ENCODE measurements around the gene BEND7. TPM values are rescaled to one million over a fixed set of nuclear protein-coding genes. Genes with fewer than 3 reads are reported as not detected.

The BEND7 gene
- total and polyA plus RNA-seq, 9 of the 15 experiments (the other 6 are each of a cell fraction or from before 2014, with no cell fraction given): 1.3 to 11.4 (median 5.2) TPM

DNA sequence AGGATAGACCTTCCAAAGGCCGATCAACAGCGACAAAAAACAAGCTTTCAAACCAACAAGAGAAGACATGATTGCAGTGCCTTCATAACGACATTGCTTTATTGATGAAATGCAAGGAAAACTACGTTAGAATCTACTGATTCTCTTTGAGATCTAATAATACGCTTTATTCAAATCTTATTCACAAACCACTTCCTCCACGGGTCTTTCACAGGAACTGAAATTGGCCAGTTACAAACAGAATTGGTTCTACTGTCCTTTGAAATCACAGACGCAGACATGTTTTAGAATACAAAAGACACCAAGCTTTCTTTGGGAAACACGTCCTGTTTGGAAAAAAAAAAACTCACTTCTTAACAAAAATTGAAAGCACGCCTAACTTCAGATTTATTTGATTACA, 106.0 kb downstream of the BEND7 start:
- Histone ChIP-seq H3K4me3 (no peak overlapping the region), H3K79me2 (ENCODE audit: control insufficient read depth, insufficient read depth, low read length) (no peaks in the 10 kb centered on the region), H2AFZ (ENCODE audit: low read depth, low read length) (peak overlapping the region; percentile 38; the same call in 1 of the 2 replicates), H3K9me3 (replicated peaks; ENCODE audit: control insufficient read depth, insufficient read depth, low read depth, low read length) (no peaks in the 10 kb centered on the region), H3K9ac (ENCODE audit: insufficient read depth in 1 of 2, low read depth in 2 of 2, low read length in 2 of 2) (no peak overlapping the region), H4K20me1 (replicated peaks; ENCODE audit: control insufficient read depth, insufficient read depth, low read length) (no peaks in the 10 kb centered on the region), H3K9me1 (ENCODE audit: control insufficient read depth, insufficient read depth, low read length) (no peaks in the 10 kb centered on the region), H3K27me3 (ENCODE audit: control insufficient read depth in 2 of 2, insufficient read depth in 2 of 2, low read length in 2 of 2) (no peaks in the 10 kb centered on the region; a peak in 1 of 5 replicates), H3K27ac (ENCODE audit: extremely low read depth, low read depth, low read length) (no peak overlapping the region), H3K36me3 (ENCODE audit: control insufficient read depth, insufficient read depth, low read length) (no peaks in the 10 kb centered on the region), H3K4me1 (replicated peaks in 1 of 2; ENCODE audit: control insufficient read depth in 2 of 2, insufficient read depth in 2 of 2, low read length in 2 of 2) (peaks cover 4% of the 10 kb centered on the region in 2 experiments; a peak in 3 of 5 replicates), H3K4me2 (ENCODE audit: insufficient read depth, low read length) (no peak overlapping the region)
- DNase-seq (ENCODE audit: extremely low read depth in 1 of 4, low spot score in 3 of 4) (no peak), ATAC-seq (no peak), FAIRE-seq (no peak)
- in situ Hi-C loops (cut with MboI) (no loop called here), intact Hi-C loops (cut with micrococcal nuclease) (no loop called here)
- POLR2A ChIA-PET: interaction anchor here (0.6 kb wide), 1 partner anchor 17 kb away, joined by 3 read pairs; no protein-coding TSS in a partner anchor
- CTCF ChIA-PET (ENCODE audit: low intra/inter-chr PET ratio): no interaction called here
- TF ChIP-seq KLF6 (CRISPR knock-in tag; IDR thresholded peaks at IDR 0.05; ENCODE audit: borderline replicate concordance) (no peak), CXXC5 (CRISPR knock-in tag; IDR thresholded peaks at IDR 0.05) (no peak), POLR3A (IDR thresholded peaks at IDR 0.05; ENCODE audit: borderline replicate concordance, extremely low read depth, insufficient read depth, insufficient read length) (no peak), SRF (CRISPR knock-in tag; IDR thresholded peaks at IDR 0.05) (no peak), SMAD4 (CRISPR knock-in tag; conservative IDR thresholded peaks at IDR 0.05) (no peak)
- 58% methylated on average over 9 of the region's 9 CpGs for WGBS (ENCODE audit: insufficient coverage, low coverage, missing lambda C conversion rate)
- no TSS peak for BruUV-seq (replicated peaks)

- no peak for FAIRE-seq
These were observed 107.4 kb downstream of the BEND7 start for GRCh38 chr10:13421382-13421917.

More at GRCh38 chr10:13421382-13421917, 107.4 kb downstream of the BEND7 start:
- POLR2A ChIA-PET: interaction anchor here (0.6 kb wide), 1 partner anchor 14 kb away, joined by 4 read pairs; no protein-coding TSS in a partner anchor
- Histone ChIP-seq H3K27ac (ENCODE audit: extremely low read depth, low read depth, low read length) (no peak overlapping the region), H3K4me2 (ENCODE audit: insufficient read depth, low read length) (no peak overlapping the region), H3K9me1 (ENCODE audit: control insufficient read depth, insufficient read depth, low read length) (no peaks in the 10 kb centered on the region), H3K79me2 (ENCODE audit: control insufficient read depth, insufficient read depth, low read length) (no peaks in the 10 kb centered on the region), H3K4me1 (replicated peaks in 1 of 2; ENCODE audit: control insufficient read depth in 2 of 2, insufficient read depth in 2 of 2, low read length in 2 of 2) (peaks cover 17 to 18% of the 10 kb centered on the region in 2 experiments), H3K4me3 (no peak overlapping the region), H3K9me3 (replicated peaks; ENCODE audit: control insufficient read depth, insufficient read depth, low read depth, low read length) (no peaks in the 10 kb centered on the region; the same call in 1 of the 2 replicates), H3K27me3 (ENCODE audit: control insufficient read depth in 2 of 2, insufficient read depth in 2 of 2, low read length in 2 of 2) (no peaks in the 10 kb centered on the region; a peak in 1 of 5 replicates), H3K36me3 (ENCODE audit: control insufficient read depth, insufficient read depth, low read length) (no peaks in the 10 kb centered on the region), H4K20me1 (replicated peaks; ENCODE audit: control insufficient read depth, insufficient read depth, low read length) (no peaks in the 10 kb centered on the region), H2AFZ (ENCODE audit: low read depth, low read length) (no peak overlapping the region), H3K9ac (ENCODE audit: insufficient read depth in 1 of 2, low read depth in 2 of 2, low read length in 2 of 2) (no peak overlapping the region)
- DNase-seq (ENCODE audit: extremely low read depth in 1 of 4, low spot score in 3 of 4): no peak
- CTCF ChIA-PET (ENCODE audit: low intra/inter-chr PET ratio): no interaction called here
- BruUV-seq (replicated peaks): no TSS peak
- TF ChIP-seq LEF1 (IDR thresholded peaks at IDR 0.05) (no peak), ZNF146 (CRISPR knock-in tag; IDR thresholded peaks at IDR 0.05; ENCODE audit: unreplicated experiment) (no peak)
- no peak for ATAC-seq
- in situ Hi-C loops (cut with MboI): no loop called here
- 12% methylated on average over 2 of the region's 2 CpGs for WGBS (ENCODE audit: insufficient coverage, low coverage, missing lambda C conversion rate)
- intact Hi-C loops (cut with micrococcal nuclease): no loop called here

Data from K562 (cell line).